ENCODE results near the gene GPR183.

Gene GPR183

GRCh38 chr13:99313501-99313900 lies 6.3 kb upstream of the GPR183 start:
- Histone ChIP-seq H3F3A (ENCODE audit: low read depth) (no peaks in the 10 kb centered on the region), H3K4me2 (ENCODE audit: low read depth, low read length, poor library complexity, severe bottlenecking) (no peak overlapping the region)
- TF ChIP-seq CTCF (conservative IDR thresholded peaks at IDR 0.05; ENCODE audit: low read length) (no peak), EZH2phosphoT487 (IDR thresholded peaks at IDR 0.05; ENCODE audit: borderline replicate concordance) (no peak)

GRCh38 chr13:99312493-99312883 lies 5.3 kb upstream of the GPR183 start:
- no peaks in the 10 kb centered on the region for H3F3A ChIP-seq (ENCODE audit: low read depth)
- no peaks in the 10 kb centered on the region for H3K9me3 ChIP-seq (ENCODE audit: insufficient read depth, low read depth, low read length)
- H3K4me3 ChIP-seq (ENCODE audit: low read length, poor library complexity, severe bottlenecking) = no peak overlapping the region
- H3K9ac ChIP-seq (ENCODE audit: low read depth, low read length, poor library complexity, severe bottlenecking) = no peak overlapping the region
- no peak overlapping the region for H3K4me2 ChIP-seq (ENCODE audit: low read depth, low read length, poor library complexity, severe bottlenecking)
- H4K20me1 ChIP-seq (ENCODE audit: insufficient read depth, low read length, poor library complexity, severe bottlenecking) = peaks cover 4% of the 10 kb centered on the region
- H3K27me3 ChIP-seq (ENCODE audit: insufficient read depth, low read length, poor library complexity, severe bottlenecking) = no peaks in the 10 kb centered on the region
- TF ChIP-seq CTCF (conservative IDR thresholded peaks at IDR 0.05; ENCODE audit: low read length) = no peak
- no peak for TF ChIP-seq EZH2phosphoT487 (IDR thresholded peaks at IDR 0.05; ENCODE audit: borderline replicate concordance)
- H3K36me3 ChIP-seq (ENCODE audit: insufficient read depth, low read length) = peaks cover 58% of the 10 kb centered on the region
- peaks cover 6% of the 10 kb centered on the region for H3K4me1 ChIP-seq (ENCODE audit: insufficient read depth, low read length, poor library complexity, severe bottlenecking)
- H3K9me2 ChIP-seq (replicated peaks; ENCODE audit: low read depth, low read length) = no peaks in the 10 kb centered on the region
- H3K79me2 ChIP-seq (ENCODE audit: insufficient read depth, low read length) = peaks cover 44% of the 10 kb centered on the region; the same call in 1 of the 2 replicates
- H2AFZ ChIP-seq (ENCODE audit: low read length) = no peak overlapping the region

More at GRCh38 chr13:99313501-99313900, 6.3 kb upstream of the GPR183 start:
- Histone ChIP-seq H3K4me1 (ENCODE audit: insufficient read depth, low read length, poor library complexity, severe bottlenecking) (no peaks in the 10 kb centered on the region), H3K27me3 (ENCODE audit: insufficient read depth, low read length, poor library complexity, severe bottlenecking) (no peaks in the 10 kb centered on the region), H3K36me3 (ENCODE audit: insufficient read depth, low read length) (peaks cover 54% of the 10 kb centered on the region), H2AFZ (ENCODE audit: low read length) (no peak overlapping the region), H4K20me1 (ENCODE audit: insufficient read depth, low read length, poor library complexity, severe bottlenecking) (peaks cover 4% of the 10 kb centered on the region), H3K9me3 (ENCODE audit: insufficient read depth, low read depth, low read length) (no peaks in the 10 kb centered on the region), H3K4me3 (ENCODE audit: low read length, poor library complexity, severe bottlenecking) (no peak overlapping the region), H3K9me2 (replicated peaks; ENCODE audit: low read depth, low read length) (no peaks in the 10 kb centered on the region), H3K79me2 (ENCODE audit: insufficient read depth, low read length) (peaks cover 34% of the 10 kb centered on the region; the same call in 1 of the 2 replicates), H3K9ac (ENCODE audit: low read depth, low read length, poor library complexity, severe bottlenecking) (no peak overlapping the region)

GRCh38 chr13:99311748-99312492 lies 4.7 kb upstream of the GPR183 start:
- peaks cover 12% of the 10 kb centered on the region for H3K4me1 ChIP-seq (ENCODE audit: insufficient read depth, low read length, poor library complexity, severe bottlenecking)
- no peaks in the 10 kb centered on the region for H3F3A ChIP-seq (ENCODE audit: low read depth)
- H3K9ac ChIP-seq (ENCODE audit: low read depth, low read length, poor library complexity, severe bottlenecking) = no peak overlapping the region

More at GRCh38 chr13:99311748-99312492, 4.7 kb upstream of the GPR183 start:
- Histone ChIP-seq H3K4me2 (ENCODE audit: low read depth, low read length, poor library complexity, severe bottlenecking) (no peak overlapping the region), H3K9me3 (ENCODE audit: insufficient read depth, low read depth, low read length) (no peaks in the 10 kb centered on the region), H3K36me3 (ENCODE audit: insufficient read depth, low read length) (peaks cover 52% of the 10 kb centered on the region), H4K20me1 (ENCODE audit: insufficient read depth, low read length, poor library complexity, severe bottlenecking) (peaks cover 4% of the 10 kb centered on the region), H3K79me2 (ENCODE audit: insufficient read depth, low read length) (peaks cover 45% of the 10 kb centered on the region; the same call in 1 of the 2 replicates), H3K27me3 (ENCODE audit: insufficient read depth, low read length, poor library complexity, severe bottlenecking) (no peaks in the 10 kb centered on the region), H3K9me2 (replicated peaks; ENCODE audit: low read depth, low read length) (no peaks in the 10 kb centered on the region), H3K4me3 (ENCODE audit: low read length, poor library complexity, severe bottlenecking) (no peak overlapping the region), H2AFZ (ENCODE audit: low read length) (no peak overlapping the region)
- TF ChIP-seq CTCF (conservative IDR thresholded peaks at IDR 0.05; ENCODE audit: low read length) = no peak
- TF ChIP-seq EZH2phosphoT487 (IDR thresholded peaks at IDR 0.05; ENCODE audit: borderline replicate concordance) = no peak

Measured in Loucy (cell line).